Measurements from ENCODE around the gene PFKFB4. TPM values are rescaled to one million over a fixed set of nuclear protein-coding genes. Genes with fewer than 3 reads are reported as not detected.

Gene PFKFB4
- total RNA-seq, 1 experiment from 2014 or later: 12.3 TPM

GRCh38 chr3:48538451-48538850 is 18.2 kb downstream of the PFKFB4 start:
- Histone ChIP-seq H2BK12ac (ENCODE audit: insufficient read length, low read depth, low read length) (no peak overlapping the region), H4K20me1 (ENCODE audit: control insufficient read depth, insufficient read depth, insufficient read length) (no peaks in the 10 kb centered on the region), H4K91ac (ENCODE audit: insufficient read length, low read depth, low read length) (no peak overlapping the region), H3K4me1 (ENCODE audit: insufficient read depth, low read length) (no peaks in the 10 kb centered on the region), H3K18ac (ENCODE audit: insufficient read length, low read depth, low read length) (no peak overlapping the region), H3K27ac (ENCODE audit: insufficient read length, low read depth, low read length) (no peak overlapping the region), H3K14ac (ENCODE audit: insufficient read depth, low read length) (no peak overlapping the region), H3K27me3 (ENCODE audit: insufficient read depth, low read length) (no peaks in the 10 kb centered on the region), H4K8ac (replicated peaks; ENCODE audit: insufficient read length, low read depth, low read length) (no peak overlapping the region), H2BK5ac (ENCODE audit: insufficient read length, low read length) (no peak overlapping the region), H2BK15ac (ENCODE audit: low read depth, low read length) (no peak overlapping the region), H3K4me2 (ENCODE audit: insufficient read depth, insufficient read length, low read length) (no peak overlapping the region), H2BK120ac (ENCODE audit: low read depth, low read length, poor library complexity, severe bottlenecking) (no peak overlapping the region), H3K23me2 (ENCODE audit: insufficient read length, low read depth, low read length, poor library complexity, severe bottlenecking) (no peaks in the 10 kb centered on the region), H3K79me1 (ENCODE audit: insufficient read depth, low read depth, low read length, poor library complexity, severe bottlenecking) (no peaks in the 10 kb centered on the region), H3K23ac (ENCODE audit: insufficient read length, low read depth, low read length) (no peak overlapping the region), H3T11ph (ENCODE audit: low read length) (no peak overlapping the region), H4K5ac (ENCODE audit: insufficient read length, low read depth, low read length) (no peak overlapping the region), H3K9ac (ENCODE audit: extremely low read depth, insufficient read length, low read length) (no peak overlapping the region), H3K79me2 (ENCODE audit: insufficient read depth, low read length) (no peaks in the 10 kb centered on the region), H2AK5ac (ENCODE audit: insufficient read length, low read length) (no peak overlapping the region), H3K4ac (ENCODE audit: low read depth, low read length) (no peak overlapping the region), H3K56ac (ENCODE audit: insufficient read length, low read depth, low read length) (no peak overlapping the region), H2BK20ac (ENCODE audit: low read depth, low read length, poor library complexity, severe bottlenecking) (no peak overlapping the region), H3K9me3 (ENCODE audit: control insufficient read depth, low read depth, low read length) (no peaks in the 10 kb centered on the region), H2AFZ (ENCODE audit: low read length) (no peak overlapping the region)
- no CpG with 5 or more reads among the region's 12 CpGs for WGBS (ENCODE audit: extremely low coverage, insufficient read length, low lambda C conversion rate)
- no peak overlapping the region; a peak in 1 of 7 replicates for H3K27ac Mint-ChIP-seq
- DNase-seq: no peak
- peaks cover 12 to 76% (median 76%) of the 10 kb centered on the region in 3 experiments for H3K36me3 Mint-ChIP-seq (ENCODE audit: insufficient read depth in 1 of 3, low read depth in 3 of 3)
- TF ChIP-seq, protein P1, sequence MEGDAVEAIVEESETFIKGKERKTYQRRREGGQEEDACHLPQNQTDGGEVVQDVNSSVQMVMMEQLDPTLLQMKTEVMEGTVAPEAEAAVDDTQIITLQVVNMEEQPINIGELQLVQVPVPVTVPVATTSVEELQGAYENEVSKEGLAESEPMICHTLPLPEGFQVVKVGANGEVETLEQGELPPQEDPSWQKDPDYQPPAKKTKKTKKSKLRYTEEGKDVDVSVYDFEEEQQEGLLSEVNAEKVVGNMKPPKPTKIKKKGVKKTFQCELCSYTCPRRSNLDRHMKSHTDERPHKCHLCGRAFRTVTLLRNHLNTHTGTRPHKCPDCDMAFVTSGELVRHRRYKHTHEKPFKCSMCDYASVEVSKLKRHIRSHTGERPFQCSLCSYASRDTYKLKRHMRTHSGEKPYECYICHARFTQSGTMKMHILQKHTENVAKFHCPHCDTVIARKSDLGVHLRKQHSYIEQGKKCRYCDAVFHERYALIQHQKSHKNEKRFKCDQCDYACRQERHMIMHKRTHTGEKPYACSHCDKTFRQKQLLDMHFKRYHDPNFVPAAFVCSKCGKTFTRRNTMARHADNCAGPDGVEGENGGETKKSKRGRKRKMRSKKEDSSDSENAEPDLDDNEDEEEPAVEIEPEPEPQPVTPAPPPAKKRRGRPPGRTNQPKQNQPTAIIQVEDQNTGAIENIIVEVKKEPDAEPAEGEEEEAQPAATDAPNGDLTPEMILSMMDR (conservative IDR thresholded peaks at IDR 0.05): no peak
- no peaks in the 10 kb centered on the region for H3K4me1 Mint-ChIP-seq
- no peaks in the 10 kb centered on the region for H3K9me3 Mint-ChIP-seq
- H3K4me3 Mint-ChIP-seq: no peak overlapping the region
- H3K27me3 Mint-ChIP-seq (ENCODE audit: low read depth): no peaks in the 10 kb centered on the region
